Glutamatergic neuron (in vitro differentiated cells): ENCODE measurements around the gene OR14A2. TPM values are rescaled to one million over a fixed set of nuclear protein-coding genes. Genes with fewer than 3 reads are reported as not detected.
A peak's percentile ranks its signal among the peaks of the same experiment; 100 is the strongest.

Experiments used
- DNase-seq: peaks from one replicate; pipeline ENCODE4 v3.0.0; 2022
- H3K27ac Mint-ChIP-seq: one replicate; pipeline ENCODE4 v1.8.0; 2020; ENCODE audit warnings: mild to moderate bottlenecking, mixed read lengths, inconsistent platforms; ENCODE audit not compliant: unreplicated experiment
- H3K27me3 Mint-ChIP-seq: one replicate; pipeline ENCODE4 v1.8.0; 2020; ENCODE audit warnings: mild to moderate bottlenecking, moderate library complexity, mixed read lengths, inconsistent platforms; ENCODE audit not compliant: unreplicated experiment
- H3K36me3 Mint-ChIP-seq: one replicate; pipeline ENCODE4 v1.8.0; 2020; ENCODE audit warnings: mild to moderate bottlenecking, mixed read lengths, inconsistent platforms; ENCODE audit not compliant: unreplicated experiment
- H3K4me1 Mint-ChIP-seq: one replicate; pipeline ENCODE4 v1.8.0; 2020; ENCODE audit warnings: mild to moderate bottlenecking, low read depth, mixed read lengths, inconsistent platforms; ENCODE audit not compliant: unreplicated experiment
- H3K4me3 Mint-ChIP-seq: one replicate; pipeline ENCODE4 v1.8.0; 2020; ENCODE audit warnings: mild to moderate bottlenecking, mixed read lengths, inconsistent platforms; ENCODE audit not compliant: unreplicated experiment
- H3K9me3 Mint-ChIP-seq: one replicate; pipeline ENCODE4 v1.8.0; 2020; ENCODE audit warnings: mild to moderate bottlenecking, moderate library complexity, mixed read lengths, inconsistent platforms; ENCODE audit not compliant: unreplicated experiment
- CTCF ChIP-seq: fragments of 200-600 bp; sonication (generic); IDR thresholded peaks from one replicate; pipeline ENCODE4 v1.5.0; 2021; ENCODE audit not compliant: partially characterized antibody, unreplicated experiment
- total RNA-seq: library from RNA; stranded (reverse); fragmentation: NEBNext Ultra II Directional; extraction: Animal tissue kit (Norgen Biotek cat#: 25700); gene quantifications from one replicate; pipeline ENCODE4 v1.2.1, GENCODE V29; 2021; ENCODE audit not compliant: unreplicated experiment

The OR14A2 gene
- total RNA-seq, 1 donor from 2014 or later, result not detected

DNA sequence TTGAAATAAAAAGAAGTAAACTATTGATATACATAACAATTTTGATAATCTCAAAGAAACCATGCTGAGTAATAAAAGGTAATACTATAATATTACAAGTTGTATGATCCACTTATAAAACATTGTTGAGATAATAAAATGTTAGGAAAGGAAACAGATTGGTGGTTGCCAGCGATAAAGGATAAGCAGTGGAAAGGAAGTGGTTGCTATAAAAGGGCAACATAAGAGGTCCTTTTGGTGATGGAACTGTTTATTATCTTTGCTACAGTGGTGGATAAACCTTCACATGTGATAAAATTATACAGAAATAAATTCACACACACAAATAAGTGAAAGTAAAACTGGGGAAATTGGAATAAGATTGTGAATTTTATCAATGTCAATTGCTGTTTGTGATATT is 46.6 kb downstream of the OR14A2 start:
- no peak for TF ChIP-seq CTCF

GRCh38 chr1:247681288-247681897 is 66.5 kb downstream of the OR14A2 start:
- DNase-seq, result peak; percentile 68

More for the DNA sequence above, 46.6 kb downstream of the OR14A2 start:
- H3K4me3 Mint-ChIP-seq, result no peak overlapping the region
- DNase-seq, result no peak
- no peaks in the 10 kb centered on the region for H3K27me3 Mint-ChIP-seq
- H3K27ac Mint-ChIP-seq, result no peak overlapping the region
- no peaks in the 10 kb centered on the region for H3K9me3 Mint-ChIP-seq
- H3K4me1 Mint-ChIP-seq, result no peaks in the 10 kb centered on the region
- no peaks in the 10 kb centered on the region for H3K36me3 Mint-ChIP-seq

DNA sequence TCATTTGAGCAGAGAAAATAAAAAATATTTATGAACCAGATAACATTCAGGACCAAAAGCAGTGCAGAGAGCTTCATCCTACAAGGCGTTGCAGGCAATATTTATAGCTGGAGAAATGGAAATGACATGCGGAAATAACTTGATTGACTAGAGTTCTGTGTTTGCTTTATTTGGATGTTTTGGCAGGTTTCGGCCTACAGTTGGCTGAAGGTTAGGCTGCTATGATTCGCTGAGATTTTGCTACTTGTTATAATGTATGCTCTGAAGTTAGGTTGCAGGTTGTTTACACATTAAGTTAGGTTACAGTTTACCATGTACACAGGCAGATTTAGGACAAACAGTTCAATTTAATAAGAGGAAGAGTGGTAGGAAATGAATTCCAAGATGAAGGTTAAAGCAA is 67.8 kb downstream of the OR14A2 start:
- Mint-ChIP-seq H3K4me1 (no peaks in the 10 kb centered on the region), H3K27ac (no peak overlapping the region), H3K36me3 (no peaks in the 10 kb centered on the region), H3K9me3 (no peaks in the 10 kb centered on the region), H3K27me3 (no peaks in the 10 kb centered on the region), H3K4me3 (no peak overlapping the region)
- TF ChIP-seq CTCF, result no peak
- DNase-seq, result no peak

More at GRCh38 chr1:247681288-247681897, 66.5 kb downstream of the OR14A2 start:
- Mint-ChIP-seq H3K4me1 (no peaks in the 10 kb centered on the region), H3K27ac (no peak overlapping the region), H3K36me3 (no peaks in the 10 kb centered on the region), H3K27me3 (no peaks in the 10 kb centered on the region), H3K4me3 (no peak overlapping the region), H3K9me3 (no peaks in the 10 kb centered on the region)
- TF ChIP-seq CTCF, result peak; percentile 87

GRCh38 chr1:247679639-247680038 is 68.3 kb downstream of the OR14A2 start, which contains the start of gene OR13G1:
Gene OR13G1, minus strand, starts transcription at chr1:247679739. Its CDS starts 6,698 bp downstream, at chr1:247673041.
- DNase-seq, result no peak
- Mint-ChIP-seq H3K9me3 (no peaks in the 10 kb centered on the region), H3K4me1 (no peaks in the 10 kb centered on the region), H3K27me3 (no peaks in the 10 kb centered on the region), H3K36me3 (no peaks in the 10 kb centered on the region), H3K4me3 (no peak within 1 kb of the TSS), H3K27ac (no peak within 1 kb of the TSS)
- no peak for TF ChIP-seq CTCF

Other genes starting within 250 kb of the OR14A2 start
- not detected for gene OR2C3, start 211.7 kb downstream of the OR14A2 start, total RNA-seq
- gene GCSAML, start 199.0 kb downstream of the OR14A2 start, total RNA-seq, result not detected
- not detected for gene OR2G2, start 159.8 kb downstream of the OR14A2 start, total RNA-seq
- gene OR2G3, start 142.6 kb downstream of the OR14A2 start, total RNA-seq, result not detected
- not detected for gene OR13G1, start 68.4 kb downstream of the OR14A2 start, total RNA-seq
- gene OR6F1, start 31.5 kb downstream of the OR14A2 start, total RNA-seq, result not detected
- not detected for gene OR14K1, start 9.5 kb downstream of the OR14A2 start, total RNA-seq
- not detected for gene OR1C1, start 12.4 kb upstream of the OR14A2 start, total RNA-seq
- not detected for gene OR14A16, start 76.0 kb upstream of the OR14A2 start, total RNA-seq
- not detected for gene OR11L1, start 93.8 kb upstream of the OR14A2 start, total RNA-seq
- gene TRIM58, start 109.0 kb upstream of the OR14A2 start, total RNA-seq, result 5.2 TPM
- 1.8 TPM for gene OR2W3, start 147.4 kb upstream of the OR14A2 start, total RNA-seq
- gene OR2T8, start 172.1 kb upstream of the OR14A2 start, total RNA-seq, result not detected
- not detected for gene OR2AJ1, start 176.7 kb upstream of the OR14A2 start, total RNA-seq
- gene OR2L8, start 200.7 kb upstream of the OR14A2 start, total RNA-seq, result 0.61 TPM
- 0.49 TPM for gene OR2AK2, start 217.1 kb upstream of the OR14A2 start, total RNA-seq